Breast epithelium (tissue), 3 donors: ENCODE results near the gene SUCO.

ENCODE experiments used
- CTCF ChIP-seq, 3 donors: fragments of 450-650 bp; IDR thresholded peaks; one replicate each; pipeline ENCODE4 v1.5.1; 2016 to 2017; ENCODE audit warnings: antibody characterized with exemption in 3 of 3, mild to moderate bottlenecking in 3 of 3, moderate library complexity in 3 of 3
- POLR2A ChIP-seq: fragments of 450-650 bp; IDR thresholded peaks from one replicate; pipeline ENCODE4 v1.6.1; 2016; ENCODE audit warnings: antibody characterized with exemption, mild to moderate bottlenecking, moderate library complexity
- POLR2AphosphoS5 ChIP-seq, 3 donors: sonication (generic); formaldehyde crosslinking; IDR thresholded peaks; one replicate each; pipeline ENCODE4 v1.6.1; 2017; ENCODE audit warnings: antibody characterized with exemption in 3 of 3

GRCh38 chr1:172638249-172638648 lies 105.3 kb downstream of the SUCO start:
- TF ChIP-seq CTCF (IDR thresholded peaks at IDR 0.05) (no peak), POLR2A (no peak), POLR2AphosphoS5 (IDR thresholded peaks at IDR 0.05) (no peak)
